Activated CD4-positive, alpha-beta T cell treated with anti-CD3 and anti-CD28 coated beads, Interleukin-10, Interleukin-2, amounts not matched to agents 100 ng/mL and 50 ng/mL, durations not matched to agents 16 hours and 8 hours (primary cell): ENCODE results near the gene SPATS1.
A peak's percentile ranks its signal among the peaks of the same experiment; 100 is the strongest.
"Not testable (repeated sequence)": the region's sequence is repeated elsewhere in the genome, so short reads cannot be mapped to it uniquely, and the experiment has no call there.

Experiments used
- DNase-seq: peaks from one replicate; pipeline ENCODE4 v3.0.0-alpha.2; 2020

SPATS1 gene

DNA sequence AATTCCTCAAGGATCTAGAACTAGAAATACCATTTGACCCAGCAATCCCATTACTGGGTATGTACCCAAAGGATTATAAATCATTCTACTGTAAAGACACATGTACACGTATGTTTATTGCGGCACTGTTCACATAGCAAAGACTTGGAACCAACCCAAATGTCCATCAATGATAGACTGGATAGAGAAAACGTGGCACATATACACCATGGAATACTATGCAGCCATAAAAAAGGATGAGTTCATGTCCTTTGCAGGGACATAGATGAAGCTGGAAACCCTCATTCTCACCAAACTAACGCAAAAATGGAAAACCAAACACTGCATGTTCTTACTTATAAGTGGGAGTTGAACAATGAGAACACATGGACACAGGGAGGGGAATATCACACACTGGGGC lies 4.4 kb downstream of the SPATS1 start:
- not testable (repeated sequence) for DNase-seq

DNA sequence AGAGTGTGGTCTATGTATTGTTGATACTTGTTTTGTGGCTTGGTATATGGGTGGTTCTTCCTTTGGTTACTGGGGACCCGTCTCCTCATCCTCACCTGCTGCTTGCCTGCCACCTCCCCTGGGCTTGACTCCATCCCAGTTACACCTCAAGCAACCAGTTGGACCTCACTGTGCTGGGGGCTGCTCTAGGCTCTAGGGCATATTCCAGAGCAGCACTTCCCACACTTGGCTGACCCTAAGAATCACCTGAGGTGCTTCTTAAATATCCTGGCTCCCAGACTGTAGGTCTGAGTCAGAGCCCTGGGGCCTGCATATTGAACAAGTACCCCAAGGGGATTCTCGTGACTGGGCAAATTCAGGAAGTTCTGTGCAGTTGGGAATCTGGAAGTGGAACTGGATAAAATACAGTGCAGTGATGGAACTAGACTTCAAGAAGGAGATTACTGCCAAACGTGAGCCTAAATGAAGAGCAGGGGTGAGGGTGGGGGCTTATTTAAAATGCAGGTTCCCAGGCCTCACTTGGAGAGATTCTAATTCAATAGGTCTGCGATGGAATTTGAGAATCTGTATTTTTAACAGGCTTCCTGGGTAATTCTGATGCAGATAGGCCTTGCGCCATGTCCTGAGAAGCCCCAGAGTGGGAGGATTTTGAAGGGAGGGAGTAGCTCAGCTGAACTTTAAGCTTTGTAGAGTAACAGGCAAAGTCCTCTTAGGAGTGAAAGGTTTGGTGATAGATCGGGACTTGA lies 7.6 kb downstream of the SPATS1 start:
- DNase-seq: no peak

DNA sequence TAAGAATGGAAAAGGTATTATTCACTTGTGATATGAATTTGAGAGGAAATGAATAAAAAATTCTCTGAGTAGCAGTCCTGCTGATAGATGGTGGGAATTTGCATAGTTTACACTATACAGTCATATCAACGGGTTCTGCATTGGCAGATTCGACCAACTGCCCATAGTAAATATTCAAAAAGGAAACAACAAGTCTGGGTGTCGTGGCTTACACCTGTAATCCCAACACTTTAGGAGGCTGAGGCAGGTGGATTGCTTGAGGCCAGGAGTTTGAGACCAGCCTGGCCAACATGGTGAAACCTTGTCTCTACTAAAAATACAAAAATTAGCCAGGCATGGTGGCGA lies 8.2 kb downstream of the SPATS1 start:
- not testable (repeated sequence) for DNase-seq

DNA sequence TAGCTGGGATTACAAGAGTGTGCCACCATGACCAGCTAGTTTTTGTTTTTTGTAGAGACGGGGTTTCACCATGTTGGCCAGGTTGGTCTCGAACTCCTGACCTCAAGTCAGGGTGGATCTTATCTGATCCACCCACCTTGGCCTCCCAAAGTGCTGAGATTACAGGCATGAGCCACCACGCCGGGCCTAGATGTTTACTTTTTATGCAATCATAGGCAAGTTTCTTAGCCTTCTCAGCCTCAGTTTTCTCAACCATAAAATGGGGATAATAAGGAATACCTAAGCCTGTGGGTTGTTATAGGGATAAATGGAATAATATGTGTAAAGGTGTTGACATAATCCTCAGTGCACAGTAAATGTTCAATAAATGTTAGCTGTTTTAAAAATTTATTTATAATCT lies 9.8 kb downstream of the SPATS1 start:
- DNase-seq: no peak

DNA sequence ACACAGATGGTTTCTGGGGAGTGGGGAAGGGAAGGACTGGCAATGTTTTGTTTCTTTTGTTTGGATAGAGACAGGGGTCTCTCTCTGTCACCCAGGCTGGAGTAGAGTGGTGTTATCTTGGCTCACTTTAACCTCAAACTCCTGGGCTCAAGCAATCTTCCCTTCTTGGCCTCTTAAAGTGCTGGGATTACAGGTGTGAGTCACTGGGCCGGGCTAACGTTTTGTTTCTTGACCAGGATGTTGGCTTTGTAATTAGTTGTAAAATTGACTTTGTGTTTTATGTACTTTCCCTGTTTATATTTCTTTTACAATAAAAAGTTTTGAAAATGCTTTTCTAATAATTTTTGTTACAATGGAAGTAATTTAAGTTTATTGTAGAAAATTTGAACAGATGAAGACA lies 10.9 kb downstream of the SPATS1 start:
- no peak for DNase-seq

DNA sequence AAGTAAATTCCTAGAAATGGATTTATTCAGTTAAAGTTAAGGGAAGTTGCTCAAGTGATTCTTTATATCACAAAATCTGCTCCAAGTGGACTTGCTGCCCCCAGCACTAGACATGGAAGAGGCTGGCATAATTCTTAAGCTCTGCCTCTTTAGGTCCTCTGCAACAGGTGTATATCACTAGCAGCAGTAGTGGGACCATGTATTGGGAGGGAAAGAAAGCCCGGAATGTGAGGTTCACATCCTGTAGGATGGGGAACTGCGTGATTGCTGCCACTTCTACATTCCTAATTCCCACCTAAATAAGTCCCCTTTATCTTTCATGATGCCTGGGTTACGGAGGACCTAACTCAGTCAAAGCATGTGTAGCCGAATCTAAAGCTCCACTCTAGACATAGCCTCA lies 13.2 kb downstream of the SPATS1 start:
- DNase-seq: no peak

DNA sequence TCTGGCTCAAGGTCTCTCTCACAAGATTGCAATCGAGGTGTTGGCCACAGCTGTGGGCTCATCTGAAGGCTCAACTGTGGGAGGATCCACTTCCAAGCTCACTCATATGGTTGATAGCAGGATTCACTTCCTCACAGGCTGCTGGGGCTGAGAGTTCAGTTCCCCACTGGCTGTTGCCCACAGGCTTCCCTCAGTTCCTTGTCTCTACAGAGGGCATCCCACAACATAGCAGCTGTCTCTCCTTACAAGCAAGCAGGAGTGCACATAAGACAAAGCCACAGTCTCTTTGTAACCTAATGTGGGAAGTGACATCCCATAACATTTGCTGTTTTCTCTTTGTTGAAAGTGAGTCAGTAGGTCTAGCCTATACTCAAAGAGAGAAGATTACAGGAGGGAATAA lies 14.0 kb downstream of the SPATS1 start:
- no peak for DNase-seq

DNA sequence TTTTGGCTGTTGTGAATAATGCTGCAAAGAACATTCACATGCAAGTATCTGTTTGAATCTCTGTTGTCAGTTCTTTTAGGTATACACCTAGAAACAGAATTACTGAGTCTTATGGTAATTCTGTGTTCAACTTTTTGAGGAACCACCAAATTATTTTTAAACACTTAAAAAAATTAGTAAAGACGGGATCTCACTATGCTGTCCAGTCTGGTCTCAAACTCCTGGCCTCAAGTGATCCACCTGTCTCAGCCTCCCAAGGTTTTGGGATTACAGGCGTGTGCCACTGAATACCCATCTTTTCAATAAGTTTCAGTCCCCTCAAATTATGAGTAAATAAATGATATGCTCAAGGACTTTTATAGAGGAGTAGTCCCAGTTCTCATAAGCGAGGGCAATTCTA lies 17.5 kb downstream of the SPATS1 start:
- no peak for DNase-seq

DNA sequence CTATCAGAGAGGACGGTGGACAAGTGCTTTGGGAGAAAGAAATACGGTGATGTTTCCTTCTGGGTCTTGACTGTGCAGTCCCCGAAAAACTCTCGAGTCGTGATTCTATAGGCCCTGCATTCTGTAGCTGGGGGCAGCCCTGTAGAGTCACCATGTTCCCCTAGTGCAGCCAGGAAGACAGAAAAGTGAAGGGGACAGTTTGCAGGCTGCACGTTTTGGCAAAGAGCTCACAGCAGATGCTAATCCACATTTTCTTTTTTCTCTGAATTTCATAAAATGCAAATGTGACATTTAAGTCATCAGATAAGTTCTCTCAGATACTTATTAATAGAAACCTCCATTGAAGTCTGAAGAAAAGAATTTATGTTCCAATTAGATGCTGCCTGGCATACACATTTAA lies 19.5 kb downstream of the SPATS1 start:
- DNase-seq: no peak

DNA sequence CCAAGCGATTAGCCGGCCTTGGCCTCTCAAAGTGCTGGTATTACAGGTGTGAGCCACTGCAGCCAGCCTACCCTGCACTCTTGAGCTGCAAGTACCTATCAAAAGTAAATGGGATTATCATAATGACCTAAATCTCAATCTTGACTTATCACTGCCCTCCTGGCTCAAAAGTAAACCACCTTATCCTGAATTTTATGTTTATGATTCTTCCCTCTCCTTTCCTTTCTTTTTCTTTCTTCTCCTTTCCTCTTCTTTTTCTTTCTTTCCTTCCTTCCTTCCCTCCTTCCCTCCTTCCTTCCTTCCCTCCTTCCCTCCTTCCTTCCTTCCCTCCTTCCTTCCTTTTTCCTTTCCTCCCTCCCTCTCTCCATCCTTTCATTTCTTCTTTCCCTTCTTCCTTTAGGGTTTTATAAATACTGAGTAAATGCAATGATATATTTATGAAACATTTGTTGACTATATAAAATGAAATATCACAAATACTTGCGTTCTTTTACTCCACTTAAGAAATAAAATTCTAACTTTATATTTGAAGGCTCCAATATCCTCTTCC lies 21.0 kb downstream of the SPATS1 start:
- DNase-seq: no peak

DNA sequence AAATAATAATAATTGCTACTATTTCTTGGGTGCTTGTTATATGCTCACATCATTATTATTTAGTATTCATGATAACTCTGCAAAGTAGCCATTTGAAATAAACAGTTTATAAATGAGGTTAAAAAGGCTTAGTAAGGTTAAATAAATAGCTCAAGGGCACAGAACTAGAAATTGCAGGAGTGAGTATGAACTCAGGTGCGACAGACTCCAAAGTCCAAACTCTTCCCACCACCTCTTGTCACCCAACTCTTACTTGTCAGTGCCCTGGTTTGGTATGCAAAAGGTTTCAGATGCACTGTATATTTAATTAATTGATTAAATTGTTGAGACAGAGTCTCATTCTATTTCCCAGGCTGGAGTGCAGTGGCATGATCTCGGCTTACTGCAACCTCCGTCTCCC lies 24.3 kb downstream of the SPATS1 start:
- no peak for DNase-seq

DNA sequence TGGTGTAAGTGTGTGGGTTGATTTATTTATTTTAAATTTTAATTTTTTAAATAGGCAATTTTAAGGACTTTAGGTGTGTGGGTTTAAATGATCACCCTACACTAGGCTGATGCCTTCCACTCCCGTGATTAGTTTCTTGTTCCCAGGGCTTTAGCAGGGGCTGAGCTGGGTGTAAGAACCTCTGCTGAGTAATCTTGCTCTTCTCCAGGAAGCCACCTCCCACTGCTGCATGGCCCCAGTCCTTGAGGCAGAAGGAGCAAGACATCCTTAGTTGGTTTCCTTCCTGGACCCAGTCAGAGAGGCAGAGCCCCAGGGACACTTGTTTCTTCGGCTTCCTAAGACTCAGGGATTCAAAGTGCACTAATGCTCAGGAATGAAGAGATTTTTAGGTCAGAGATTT lies 25.2 kb downstream of the SPATS1 start:
- DNase-seq: peak; percentile 22

DNA sequence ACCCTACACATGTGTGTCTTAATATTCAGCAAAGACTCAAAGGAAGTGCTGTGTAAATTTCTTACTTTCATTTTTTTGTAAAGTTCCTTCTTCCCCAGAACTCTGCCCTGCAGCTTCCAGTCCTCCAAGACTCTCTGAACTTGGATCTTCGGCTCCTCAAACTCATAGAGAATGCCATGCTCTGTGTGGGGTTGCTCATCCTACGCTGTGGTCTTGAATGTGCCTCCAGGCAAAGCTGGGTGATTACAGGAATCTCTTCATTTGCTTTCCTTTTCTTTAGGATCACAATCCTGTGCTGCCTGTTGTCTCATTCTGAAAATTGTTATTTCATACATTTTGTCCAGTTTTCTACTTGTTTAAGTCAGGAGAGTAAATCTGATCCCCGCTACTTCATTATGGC lies 30.6 kb downstream of the SPATS1 start:
- no peak for DNase-seq

DNA sequence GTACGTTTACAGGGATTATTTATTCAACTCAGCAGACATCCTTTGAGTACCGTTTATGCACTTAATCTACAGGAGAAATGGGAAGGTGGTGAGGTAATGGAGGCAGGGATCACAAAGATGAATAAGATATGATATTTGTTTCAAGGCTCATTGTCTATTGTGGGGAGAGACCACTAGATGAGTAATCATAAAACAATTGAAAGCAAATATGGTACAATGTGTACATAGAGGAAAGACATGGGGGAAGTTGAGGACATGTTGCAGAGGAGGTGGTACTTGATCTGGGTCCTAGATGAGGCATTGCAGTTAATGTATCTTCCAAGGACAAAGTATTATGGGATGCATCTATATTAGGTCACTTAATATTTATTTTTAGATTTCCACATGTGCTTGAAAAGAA lies 31.3 kb downstream of the SPATS1 start:
- no peak for DNase-seq

DNA sequence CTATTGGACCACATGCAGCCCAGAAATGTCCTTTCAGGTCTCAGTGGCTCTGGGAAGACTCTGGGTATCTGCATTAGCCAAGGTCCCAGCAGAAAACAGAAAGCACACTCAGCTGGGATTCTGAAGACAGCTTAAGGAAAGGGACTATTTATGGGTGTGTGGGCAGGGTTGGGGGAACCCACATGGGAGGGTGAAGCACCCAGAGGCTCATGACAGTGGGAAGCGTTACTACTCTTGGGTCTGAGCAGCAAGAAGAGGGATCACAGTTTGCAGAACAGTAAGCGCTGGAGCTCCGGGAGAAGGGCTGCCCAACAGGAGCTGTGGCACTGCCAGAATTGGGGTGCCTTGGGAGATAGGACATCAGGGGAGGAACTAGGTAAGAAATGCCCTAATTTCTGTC lies 32.6 kb downstream of the SPATS1 start:
- DNase-seq: no peak

DNA sequence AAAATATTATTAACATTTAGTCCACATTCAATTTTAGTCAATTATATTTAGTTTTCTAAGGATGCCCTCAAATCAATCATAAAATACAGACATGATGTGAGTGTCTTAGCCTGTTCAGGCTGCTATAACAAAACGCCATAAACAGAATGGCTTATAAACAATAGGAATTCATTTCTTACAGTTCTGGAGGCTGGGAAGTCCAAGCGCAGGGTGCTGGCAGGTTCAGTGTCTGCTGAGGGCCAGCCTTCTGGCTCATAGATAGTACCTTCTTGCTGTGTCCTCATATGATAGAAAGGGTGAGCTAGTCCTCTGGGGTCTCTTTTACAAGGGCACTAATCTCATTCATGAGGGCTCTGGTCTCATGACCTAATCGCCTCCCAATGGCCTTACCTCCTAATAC lies 35.0 kb downstream of the SPATS1 start:
- DNase-seq: no peak

DNA sequence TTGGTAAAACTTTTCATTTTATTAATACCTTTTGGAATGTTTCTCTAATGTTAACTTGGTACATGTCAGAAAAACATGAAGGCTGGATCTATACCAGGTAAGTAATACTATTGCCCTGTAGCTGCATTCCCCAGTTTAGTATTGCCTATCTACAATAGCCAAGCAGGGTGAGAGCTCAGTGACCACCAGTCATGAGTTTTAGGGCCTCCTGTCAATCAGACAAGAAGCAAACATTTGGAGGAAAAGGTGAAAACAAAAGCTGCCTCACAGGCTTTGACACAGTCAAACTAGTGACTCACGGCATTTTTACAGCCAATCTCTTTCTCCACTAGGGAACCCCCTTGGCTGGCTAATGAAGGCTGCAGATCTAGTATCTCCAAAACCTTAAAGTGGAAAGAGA lies 35.5 kb downstream of the SPATS1 start:
- no peak for DNase-seq

DNA sequence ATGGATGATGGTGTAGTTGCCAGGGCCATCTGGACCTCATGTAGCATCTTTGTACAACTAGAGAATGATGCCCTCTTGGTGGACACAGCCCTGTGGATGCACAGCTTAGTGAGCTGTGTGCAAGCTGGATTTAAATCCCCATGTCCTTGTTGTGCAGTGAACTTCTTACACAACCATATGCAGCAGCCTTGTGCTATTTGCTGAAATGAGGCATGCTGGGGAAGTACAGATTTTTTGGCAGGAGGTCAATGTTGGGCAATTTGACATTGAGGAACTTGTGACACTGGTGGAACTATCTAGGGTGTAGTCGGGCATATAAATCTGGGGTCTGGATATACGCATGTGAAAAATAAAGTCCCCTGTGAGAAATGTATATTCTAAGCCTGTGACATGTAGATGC lies 39.3 kb downstream of the SPATS1 start:
- DNase-seq: no peak

DNA sequence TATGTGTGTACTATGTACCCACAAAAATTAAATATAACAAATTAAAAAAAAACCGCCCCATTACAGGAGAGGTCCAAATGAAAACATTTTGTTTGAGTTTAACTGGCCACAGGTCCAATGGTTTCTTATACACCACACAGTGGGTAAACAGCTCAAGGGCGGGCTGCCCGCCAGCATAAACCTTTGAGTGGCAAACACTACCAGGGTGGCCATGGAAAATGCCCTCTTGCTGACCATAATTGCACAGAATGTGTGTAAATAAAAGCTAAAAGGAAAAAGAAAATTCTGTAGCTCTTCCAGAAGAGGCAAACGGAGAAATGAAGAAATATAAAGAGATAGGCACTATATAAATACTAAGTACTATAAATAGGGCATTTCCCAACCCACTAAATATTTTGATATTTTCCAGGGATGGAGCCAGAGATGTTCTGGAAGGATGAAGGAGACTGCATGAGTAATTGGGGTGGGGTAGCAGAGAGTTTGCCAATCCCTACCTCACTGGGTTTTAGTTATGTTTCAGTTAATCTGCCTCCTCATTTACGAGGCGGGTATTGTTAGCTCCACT lies 44.0 kb downstream of the SPATS1 start:
- no peak for DNase-seq

DNA sequence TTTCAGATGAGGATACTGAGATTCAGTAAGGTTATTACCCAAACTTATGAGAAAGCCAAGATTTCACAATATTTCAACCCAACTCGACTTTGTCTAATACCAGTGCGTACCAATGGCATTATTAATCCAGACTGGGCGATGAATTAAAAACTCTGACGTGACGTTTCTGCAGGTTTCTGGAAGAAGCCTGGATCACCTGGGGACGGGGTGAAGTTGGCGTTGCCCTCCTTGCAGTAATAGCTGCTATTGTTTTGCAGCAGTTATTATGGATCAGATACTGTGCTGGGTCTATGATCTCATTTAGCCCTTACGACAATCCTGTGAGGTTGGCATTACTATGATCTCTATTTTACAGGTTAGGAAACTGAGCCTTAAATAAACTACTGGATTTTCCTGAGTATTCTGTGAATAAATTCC lies 44.5 kb downstream of the SPATS1 start:
- DNase-seq: no peak

DNA sequence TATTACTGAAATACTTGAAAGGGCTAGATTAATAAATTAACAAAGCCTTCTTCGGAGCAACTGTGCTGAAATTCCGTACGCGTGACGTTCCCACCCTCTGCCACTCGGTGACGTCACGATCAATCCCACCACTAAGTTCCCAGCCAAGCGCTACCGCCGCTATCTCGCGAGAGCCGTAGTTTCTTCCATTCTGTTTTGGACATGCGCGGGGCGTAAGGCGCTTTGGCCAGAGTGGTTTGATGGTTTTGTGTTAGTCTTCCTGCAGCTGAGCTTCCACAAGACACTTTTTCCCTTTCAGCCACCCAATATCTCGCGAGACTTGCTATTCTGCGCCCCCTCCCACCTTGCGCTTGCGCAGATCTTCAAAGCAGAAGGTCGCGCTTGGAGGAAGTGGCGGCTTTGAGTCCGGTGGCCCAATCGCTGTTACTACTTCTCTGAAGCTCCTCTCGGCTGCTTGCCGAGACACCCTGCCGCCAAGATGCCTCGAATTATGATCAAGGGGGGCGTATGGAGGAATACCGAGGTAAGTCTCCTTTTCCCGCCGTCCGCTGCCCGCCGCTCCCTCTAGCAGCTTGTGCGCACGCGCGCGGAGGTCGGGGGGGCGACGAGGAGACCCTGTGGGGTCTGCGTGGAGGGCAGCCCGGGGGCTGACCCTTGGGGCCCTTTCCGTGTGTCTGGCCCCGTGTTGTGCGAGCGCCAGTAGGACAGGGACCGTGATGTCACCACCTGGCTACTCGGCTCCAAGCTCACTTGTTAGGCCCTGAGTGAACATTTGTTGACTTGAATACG lies 45.1 kb downstream of the SPATS1 start, which contains the start of gene CDC5L:
CDC5L (plus strand) TSS at position 361 of the 789 bp plus-strand sequence; CDS start at position 479, 118 bp downstream.
- peak; percentile 98 for DNase-seq

DNA sequence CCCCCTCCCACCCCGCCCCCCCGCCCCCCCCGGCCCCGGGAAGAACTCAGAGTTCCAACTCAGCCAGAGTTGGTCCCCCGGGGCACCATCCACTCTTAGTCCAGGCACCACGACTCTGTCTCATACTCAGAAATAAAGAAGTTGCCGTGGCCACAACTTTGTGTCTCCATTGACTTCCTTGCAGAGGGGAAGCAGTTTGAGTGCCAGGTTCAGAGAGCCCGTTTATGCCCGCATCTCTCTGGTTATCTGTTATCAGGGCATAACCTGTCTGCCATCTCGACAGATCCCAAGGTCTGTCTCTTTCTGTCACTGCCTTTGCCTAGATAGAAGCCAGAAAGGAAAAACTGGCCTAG lies 45.7 kb downstream of the SPATS1 start:
- peak; percentile 21 for DNase-seq

DNA sequence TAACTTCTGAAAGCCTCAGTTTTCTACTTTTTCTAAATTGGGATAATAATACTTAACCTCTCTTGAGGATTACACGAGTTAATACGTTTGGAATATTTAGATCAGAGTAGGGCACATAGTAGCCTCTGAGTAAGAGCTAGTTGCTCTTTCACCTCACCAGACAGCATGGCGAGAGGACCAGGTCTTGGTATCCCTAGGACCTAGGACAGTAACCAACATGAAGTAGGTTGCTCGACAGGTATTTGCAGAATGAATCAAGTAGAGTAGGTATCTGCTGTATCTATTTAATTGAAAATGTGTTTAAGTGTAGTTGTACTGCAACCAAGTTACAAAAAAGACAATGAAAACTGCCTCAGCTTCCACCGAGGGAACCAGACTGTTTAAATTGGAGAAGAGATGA lies 46.4 kb downstream of the SPATS1 start:
- no peak for DNase-seq

DNA sequence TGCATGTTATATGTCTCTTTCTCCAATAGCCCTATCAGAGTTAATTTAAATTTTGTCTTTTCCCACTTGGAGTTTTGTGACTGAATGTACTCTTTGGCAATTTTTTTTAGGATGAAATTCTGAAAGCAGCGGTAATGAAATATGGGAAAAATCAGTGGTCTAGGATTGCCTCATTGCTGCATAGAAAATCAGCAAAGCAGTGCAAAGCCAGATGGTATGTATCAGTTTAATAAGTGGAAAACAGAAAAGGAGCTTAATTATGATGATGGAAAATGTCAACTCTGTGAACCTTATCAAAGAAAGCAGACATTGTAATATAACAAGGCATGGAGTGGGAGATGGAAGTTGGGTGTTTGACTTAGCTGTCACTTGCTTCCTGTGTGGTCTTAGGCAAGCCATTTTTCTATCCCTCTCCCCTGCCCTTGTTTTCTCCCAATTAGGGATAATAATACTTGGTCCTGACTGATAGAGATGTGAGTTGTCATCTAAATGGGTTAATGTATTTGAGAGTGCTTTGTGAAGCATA lies 47.8 kb downstream of the SPATS1 start:
- no peak for DNase-seq
